Measurements from ENCODE around the gene KBTBD13. TPM values are rescaled to one million over a fixed set of nuclear protein-coding genes. Genes with fewer than 3 reads are reported as not detected.
A peak's percentile ranks its signal among the peaks of the same experiment; 100 is the strongest.

Gene KBTBD13
- total RNA-seq, 1 donor from 2014 or later = not detected

GRCh38 chr15:65106011-65106590 lies 29.6 kb downstream of the KBTBD13 start:
- peak; percentile 54 to 88 for DNase-seq (ENCODE audit: low read depth in 2 of 2)

GRCh38 chr15:65110676-65111292 lies 34.2 kb downstream of the KBTBD13 start:
- DNase-seq (ENCODE audit: low read depth in 2 of 2) = peak; percentile 95

GRCh38 chr15:65115086-65115485 lies 38.5 kb downstream of the KBTBD13 start, which contains the start of gene UBAP1L:
Gene UBAP1L, minus strand, starts transcription at chr15:65115200. Its CDS starts 8,985 bp downstream, at chr15:65106215.
- no peak for DNase-seq (ENCODE audit: low read depth in 2 of 2)

GRCh38 chr15:65115542-65115941 lies 39.0 kb downstream of the KBTBD13 start:
- no peak for DNase-seq (ENCODE audit: low read depth in 2 of 2)

Other genes with a start within 250 kb of the KBTBD13 start
- 47.1 and 62.7 TPM in 2 replicates for gene PLEKHO2, start 234.8 kb upstream of the KBTBD13 start, total RNA-seq
- gene ANKDD1A, start 164.8 kb upstream of the KBTBD13 start, total RNA-seq = 3.0 and 3.7 TPM in 2 replicates
- gene SPG21, start 86.8 kb upstream of the KBTBD13 start, total RNA-seq = 51.6 and 69.6 TPM in 2 replicates
- gene MTFMT, start 47.1 kb upstream of the KBTBD13 start, total RNA-seq = 9.6 and 13.9 TPM in 2 replicates
- not detected in 2 replicates for gene SLC51B, start 31.4 kb upstream of the KBTBD13 start, total RNA-seq
- not detected in 2 replicates for gene RASL12, start 8.8 kb upstream of the KBTBD13 start, total RNA-seq
- gene UBAP1L, start 38.5 kb downstream of the KBTBD13 start, total RNA-seq = 1.1 and 2.6 TPM in 2 replicates
- gene PDCD7, start 57.1 kb downstream of the KBTBD13 start, total RNA-seq = 8.3 and 11.3 TPM in 2 replicates
- 24.2 and 31.7 TPM in 2 replicates for gene CLPX, start 108.6 kb downstream of the KBTBD13 start, total RNA-seq
- not detected in 2 replicates for gene CILP, start 134.7 kb downstream of the KBTBD13 start, total RNA-seq
- 1.7 and 2.2 TPM in 2 replicates for gene PARP16, start 210.1 kb downstream of the KBTBD13 start, total RNA-seq
- gene RNU5A-1, start 219.3 kb downstream of the KBTBD13 start, total RNA-seq = not detected in 2 replicates
- not detected in 2 replicates for gene RNU5B-1, start 227.9 kb downstream of the KBTBD13 start, total RNA-seq